OCI-LY7 (cell line): Measurements from ENCODE around the gene PRR7. TPM values are rescaled to one million over a fixed set of nuclear protein-coding genes. Genes with fewer than 3 reads are reported as not detected.
"Not testable (repeated sequence)": the region's sequence is repeated elsewhere in the genome, so short reads cannot be mapped to it uniquely, and the experiment has no call there.

Experiments used
- BruUV-seq: library from RNA; stranded (reverse); fragments of 400-500 nt; replicated peaks from 2 replicates; lab custom pipeline; 2021; lab: Mats Ljungman, UMichigan
- CTCF ChIA-PET: fragments of 300-600 bp; sonication (Branson Sonifier 250); formaldehyde crosslinking; loops from one replicate; lab custom pipeline; 2022; ENCODE audit warnings: antibody characterized with exemption; ENCODE audit not compliant: unreplicated experiment; lab: Charles Lee
- POLR2A ChIA-PET: fragments of 300-600 bp; sonication (Branson Sonifier 250); formaldehyde crosslinking; loops from one replicate; lab custom pipeline; 2022; ENCODE audit warnings: antibody characterized with exemption; lab: Charles Lee
- DNase-seq: peaks from one replicate; pipeline ENCODE4 v3.0.0-alpha.2; 2015; ENCODE audit warnings: low spot score
- H2AFZ ChIP-seq: fragments of 200-600 bp; sonication (generic), shearing (Covaris generic); 2 replicates; pipeline ENCODE4 v1.6.1; 2014; ENCODE audit warnings: mild to moderate bottlenecking, antibody characterized with exemption, low read length, moderate library complexity
- H3K27ac ChIP-seq: fragments of 200-600 bp; sonication (generic); 2 replicates; pipeline ENCODE4 v1.5.1; 2014; ENCODE audit warnings: mixed run types, low read depth, mild to moderate bottlenecking, moderate library complexity, low read length, inconsistent platforms; ENCODE audit not compliant: poor library complexity, severe bottlenecking
- H3K36me3 ChIP-seq: fragments of 200-600 bp; sonication (generic); 2 replicates; pipeline ENCODE4 v1.6.1; 2014; ENCODE audit warnings: mild to moderate bottlenecking, antibody characterized with exemption, low read length, moderate library complexity, mixed read lengths; ENCODE audit not compliant: insufficient read depth
- H3K4me1 ChIP-seq: fragments of 200-600 bp; sonication (generic); 2 replicates; pipeline ENCODE4 v1.5.1; 2014; ENCODE audit warnings: mild to moderate bottlenecking, low read length; ENCODE audit not compliant: insufficient read depth, poor library complexity, severe bottlenecking
- H3K4me2 ChIP-seq: fragments of 200-600 bp; sonication (generic); 2 replicates; pipeline ENCODE4 v1.6.1; 2014; ENCODE audit warnings: mild to moderate bottlenecking, low read length
- H3K4me3 ChIP-seq: fragments of 200-600 bp; sonication (generic); 2 replicates; pipeline ENCODE4 v1.5.1; 2014; ENCODE audit warnings: mild to moderate bottlenecking, low read depth, low read length; ENCODE audit not compliant: poor library complexity, severe bottlenecking
- H3K79me2 ChIP-seq: fragments of 200-600 bp; sonication (generic); 2 replicates; pipeline ENCODE4 v1.6.1; 2016; ENCODE audit warnings: low read depth, mild to moderate bottlenecking, low read length, moderate library complexity, mixed read lengths; ENCODE audit not compliant: insufficient read depth
- H3K9me2 ChIP-seq: fragments of 200-600 bp; sonication (generic); 2 replicates; pipeline ENCODE4 v1.6.1; 2016; ENCODE audit warnings: mild to moderate bottlenecking, low read length, mixed read lengths; ENCODE audit not compliant: insufficient read depth
- H3K9me3 ChIP-seq: fragments of 200-600 bp; sonication (generic); 2 replicates; pipeline ENCODE4 v1.6.1; 2014; ENCODE audit warnings: mild to moderate bottlenecking, mixed run types, low read length, mixed read lengths
- H4K20me1 ChIP-seq: fragments of 200-600 bp; sonication (generic); 2 replicates; pipeline ENCODE4 v1.6.1; 2014; ENCODE audit warnings: mild to moderate bottlenecking, antibody characterized with exemption, low read length, moderate library complexity, mixed read lengths; ENCODE audit not compliant: insufficient read depth
- CTCF ChIP-seq: fragments of 200-600 bp; sonication (generic); conservative IDR thresholded peaks from 2 replicates; pipeline ENCODE4 v1.5.1; 2014; ENCODE audit warnings: mild to moderate bottlenecking, antibody characterized with exemption, low read length, moderate library complexity, mixed read lengths
- EZH2phosphoT487 ChIP-seq: fragments of 200-600 bp; sonication (generic); IDR thresholded peaks from 2 replicates; pipeline ENCODE4 v1.6.1; 2018; ENCODE audit warnings: low read depth, borderline replicate concordance, mild to moderate bottlenecking, mixed run types, antibody characterized with exemption, low read length, moderate library complexity, mixed read lengths
- intact Hi-C: fragments of 100-400 bp; cut with micrococcal nuclease; formaldehyde crosslinking; loops from one replicate; pipeline ENCODE4 v1.10.0; 2022; ENCODE audit not compliant: unreplicated experiment
- total RNA-seq, 2 experiments: library from RNA; depleted of rRNA in 1 of 2; stranded (reverse); fragments of >200 nt in 1 of 2; shearing (Covaris generic) in 1 of 2; gene quantifications; 2 replicates each; pipeline ENCODE4 v1.2.3, GENCODE V29; 2014 to 2022

PRR7 gene
- total RNA-seq, 2 experiments from 2014 or later = 12.8 to 13.6 TPM

GRCh38 chr5:177483994-177484901 lies 37.6 kb downstream of the PRR7 start:
- peaks cover 5% of the 10 kb centered on the region for H3K4me1 ChIP-seq
- H4K20me1 ChIP-seq = no peaks in the 10 kb centered on the region
- H3K36me3 ChIP-seq = peaks cover 12% of the 10 kb centered on the region; the same call in 1 of the 2 replicates
- no peak overlapping the region for H3K4me3 ChIP-seq
- no peaks in the 10 kb centered on the region for H3K79me2 ChIP-seq
- H3K4me2 ChIP-seq = no peak overlapping the region
- DNase-seq = no peak
- no peak overlapping the region for H2AFZ ChIP-seq
- TF ChIP-seq EZH2phosphoT487 (no peak), CTCF (no peak)
- intact Hi-C loops = no loop called here
- BruUV-seq = no TSS peak
- ChIA-PET CTCF (no interaction called here), POLR2A (no interaction called here)
- H3K9me2 ChIP-seq = no peaks in the 10 kb centered on the region
- H3K9me3 ChIP-seq = no peaks in the 10 kb centered on the region
- no peak overlapping the region for H3K27ac ChIP-seq

- H3K9me3 ChIP-seq = no peaks in the 10 kb centered on the region
- H3K9me2 ChIP-seq = no peaks in the 10 kb centered on the region
- POLR2A ChIA-PET = no interaction called here
- CTCF ChIA-PET = no interaction called here
- no peak for DNase-seq
- H3K27ac ChIP-seq = no peak overlapping the region
- no peak overlapping the region for H3K4me3 ChIP-seq
- BruUV-seq = no TSS peak
- TF ChIP-seq CTCF (no peak), EZH2phosphoT487 (no peak)
- peaks cover 13% of the 10 kb centered on the region for H3K4me1 ChIP-seq
- H3K79me2 ChIP-seq = no peaks in the 10 kb centered on the region
- H3K4me2 ChIP-seq = no peak overlapping the region
- H4K20me1 ChIP-seq = no peaks in the 10 kb centered on the region
- intact Hi-C loops = no loop called here
- H3K36me3 ChIP-seq = peaks cover 12% of the 10 kb centered on the region; the same call in 1 of the 2 replicates
- H2AFZ ChIP-seq = no peak overlapping the region
These were observed 38.4 kb downstream of the PRR7 start for GRCh38 chr5:177484902-177485549.

- H3K27ac ChIP-seq, H3K9me3 ChIP-seq, CTCF ChIA-PET, DNase-seq, POLR2A ChIA-PET, intact Hi-C loops, H4K20me1 ChIP-seq, H2AFZ ChIP-seq, H3K9me2 ChIP-seq, H3K4me2 ChIP-seq, H3K79me2 ChIP-seq, H3K4me3 ChIP-seq, BruUV-seq: not testable (repeated sequence)
- peaks cover 12% of the 10 kb centered on the region; the same call in 1 of the 2 replicates for H3K36me3 ChIP-seq
- H3K4me1 ChIP-seq = peaks cover 18% of the 10 kb centered on the region
These were observed 39.1 kb downstream of the PRR7 start for GRCh38 chr5:177485753-177486152.
